Kidney epithelial cell (primary cell): ENCODE measurements around the gene NT5C3A. TPM values are rescaled to one million over a fixed set of nuclear protein-coding genes. Genes with fewer than 3 reads are reported as not detected.

Source experiments
- DNase-seq: peaks from one replicate; pipeline ENCODE4 v3.0.0-alpha.2; 2010; ENCODE audit warnings: low read depth
- H3K27me3 ChIP-seq: 2 replicates; pipeline ENCODE4 v1.6.0; 2011; ENCODE audit warnings: low read length; ENCODE audit not compliant: control insufficient read depth, insufficient read depth
- H3K36me3 ChIP-seq: 2 replicates; pipeline ENCODE4 v1.5.1; 2011; ENCODE audit warnings: low read length; ENCODE audit not compliant: control insufficient read depth, insufficient read depth
- H3K4me3 ChIP-seq: 2 replicates; pipeline ENCODE4 v1.5.1; 2011; ENCODE audit warnings: low read depth, mild to moderate bottlenecking, control low read depth, low read length
- total RNA-seq: library from RNA; depleted of rRNA; stranded (reverse); fragments of >200 nt; gene quantifications from 2 replicates; pipeline ENCODE4 v1.2.3, GENCODE V29; 2015
- TF ChIP-seq, protein P1 (sequence below): IDR thresholded peaks from 2 replicates; pipeline ENCODE4 v1.5.1; 2011; ENCODE audit warnings: mild to moderate bottlenecking, moderate library complexity, low read length, control low read depth, inconsistent platforms; ENCODE audit not compliant: insufficient read depth, poor library complexity, severe bottlenecking

Gene NT5C3A
- total RNA-seq, 1 donor from 2014 or later, result 20.7 TPM

- TF ChIP-seq, protein P1, sequence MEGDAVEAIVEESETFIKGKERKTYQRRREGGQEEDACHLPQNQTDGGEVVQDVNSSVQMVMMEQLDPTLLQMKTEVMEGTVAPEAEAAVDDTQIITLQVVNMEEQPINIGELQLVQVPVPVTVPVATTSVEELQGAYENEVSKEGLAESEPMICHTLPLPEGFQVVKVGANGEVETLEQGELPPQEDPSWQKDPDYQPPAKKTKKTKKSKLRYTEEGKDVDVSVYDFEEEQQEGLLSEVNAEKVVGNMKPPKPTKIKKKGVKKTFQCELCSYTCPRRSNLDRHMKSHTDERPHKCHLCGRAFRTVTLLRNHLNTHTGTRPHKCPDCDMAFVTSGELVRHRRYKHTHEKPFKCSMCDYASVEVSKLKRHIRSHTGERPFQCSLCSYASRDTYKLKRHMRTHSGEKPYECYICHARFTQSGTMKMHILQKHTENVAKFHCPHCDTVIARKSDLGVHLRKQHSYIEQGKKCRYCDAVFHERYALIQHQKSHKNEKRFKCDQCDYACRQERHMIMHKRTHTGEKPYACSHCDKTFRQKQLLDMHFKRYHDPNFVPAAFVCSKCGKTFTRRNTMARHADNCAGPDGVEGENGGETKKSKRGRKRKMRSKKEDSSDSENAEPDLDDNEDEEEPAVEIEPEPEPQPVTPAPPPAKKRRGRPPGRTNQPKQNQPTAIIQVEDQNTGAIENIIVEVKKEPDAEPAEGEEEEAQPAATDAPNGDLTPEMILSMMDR, result no peak
- Histone ChIP-seq H3K36me3 (no peaks in the 10 kb centered on the region), H3K27me3 (no peaks in the 10 kb centered on the region), H3K4me3 (no peak overlapping the region)
- DNase-seq, result no peak
Measured at GRCh38 chr7:33043501-33044400, 18.8 kb downstream of the NT5C3A start.

DNA sequence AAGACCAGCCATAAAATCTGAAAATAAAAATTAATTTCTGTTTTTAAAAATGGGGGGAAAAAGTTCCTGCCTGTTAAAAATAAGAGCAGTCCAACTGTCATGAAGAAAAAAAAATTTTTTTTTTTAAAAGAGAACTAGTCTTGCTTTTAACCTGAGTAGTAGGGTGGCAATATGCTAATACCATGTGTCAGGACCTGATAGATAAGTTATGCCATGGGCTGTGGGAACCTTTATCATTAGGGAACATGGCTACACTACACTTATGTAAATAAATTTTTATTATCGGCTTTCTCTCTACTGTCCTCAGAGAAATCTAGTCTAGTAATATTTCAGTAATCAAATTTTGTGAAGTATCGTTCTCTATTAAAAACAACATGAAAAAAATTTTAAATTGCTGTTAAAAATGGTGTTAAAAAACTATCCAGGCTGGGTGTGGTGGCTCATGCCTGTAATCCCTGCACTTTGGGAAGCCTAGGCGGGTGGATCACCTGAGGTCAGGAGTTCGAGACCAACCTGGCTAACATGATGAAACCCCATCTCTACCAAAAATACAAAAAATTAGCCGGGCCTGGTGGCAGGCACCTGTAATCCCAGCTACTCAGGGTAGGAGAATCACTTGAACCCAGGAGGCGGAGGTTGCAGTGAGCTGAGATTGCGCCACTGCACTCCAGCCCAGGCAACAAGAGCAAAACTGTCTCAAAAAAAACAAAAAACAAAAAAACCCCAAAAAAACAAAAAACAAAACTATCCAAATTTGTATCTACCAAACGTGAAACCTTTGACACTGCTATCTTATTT is 20.7 kb downstream of the NT5C3A start:
- Histone ChIP-seq H3K27me3 (no peaks in the 10 kb centered on the region), H3K4me3 (no peak overlapping the region), H3K36me3 (no peaks in the 10 kb centered on the region)
- TF ChIP-seq, protein P1, result no peak
- DNase-seq, result no peak

DNA sequence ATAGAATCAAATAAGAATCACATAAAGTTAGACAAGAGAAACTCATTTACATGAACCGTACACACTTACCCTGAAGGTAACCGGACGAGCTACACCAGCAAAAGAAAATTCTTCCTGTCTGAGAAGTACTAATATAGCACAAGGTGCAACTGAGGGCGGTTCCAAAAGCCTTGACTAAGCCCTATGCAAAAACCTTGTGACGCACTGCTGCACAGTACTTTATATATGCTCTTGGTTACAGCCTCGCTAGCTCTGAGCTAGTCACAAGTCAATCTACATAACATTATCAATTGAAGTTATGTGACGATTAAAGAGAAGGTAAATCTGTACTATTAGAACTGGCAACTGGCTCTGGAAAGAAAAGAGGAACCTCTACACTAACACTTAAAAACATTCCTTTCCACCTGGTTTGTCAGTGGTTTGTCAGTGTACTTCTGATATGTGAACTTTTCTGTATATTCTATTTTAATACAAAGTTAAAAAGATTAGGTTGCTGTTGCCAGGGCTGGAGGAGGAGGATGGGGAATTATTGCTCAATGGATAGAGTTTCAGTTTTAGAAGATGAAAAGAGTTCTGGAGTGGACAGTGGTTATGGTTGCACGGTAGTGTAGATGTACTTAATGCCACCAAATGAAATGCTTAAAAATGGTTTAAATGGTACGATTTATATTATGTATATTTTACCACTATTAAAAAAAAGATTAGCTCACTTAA is 21.6 kb downstream of the NT5C3A start:
- DNase-seq, result peak; percentile 25
- H3K36me3 ChIP-seq, result no peaks in the 10 kb centered on the region
- H3K27me3 ChIP-seq, result no peaks in the 10 kb centered on the region
- TF ChIP-seq, protein P1, result no peak
- H3K4me3 ChIP-seq, result no peak overlapping the region

- no peaks in the 10 kb centered on the region for H3K36me3 ChIP-seq
- H3K4me3 ChIP-seq, result no peak overlapping the region
- TF ChIP-seq, protein P1, result no peak
- no peaks in the 10 kb centered on the region for H3K27me3 ChIP-seq
- DNase-seq, result no peak
Measured at GRCh38 chr7:33039903-33040292, 22.7 kb downstream of the NT5C3A start.

DNA sequence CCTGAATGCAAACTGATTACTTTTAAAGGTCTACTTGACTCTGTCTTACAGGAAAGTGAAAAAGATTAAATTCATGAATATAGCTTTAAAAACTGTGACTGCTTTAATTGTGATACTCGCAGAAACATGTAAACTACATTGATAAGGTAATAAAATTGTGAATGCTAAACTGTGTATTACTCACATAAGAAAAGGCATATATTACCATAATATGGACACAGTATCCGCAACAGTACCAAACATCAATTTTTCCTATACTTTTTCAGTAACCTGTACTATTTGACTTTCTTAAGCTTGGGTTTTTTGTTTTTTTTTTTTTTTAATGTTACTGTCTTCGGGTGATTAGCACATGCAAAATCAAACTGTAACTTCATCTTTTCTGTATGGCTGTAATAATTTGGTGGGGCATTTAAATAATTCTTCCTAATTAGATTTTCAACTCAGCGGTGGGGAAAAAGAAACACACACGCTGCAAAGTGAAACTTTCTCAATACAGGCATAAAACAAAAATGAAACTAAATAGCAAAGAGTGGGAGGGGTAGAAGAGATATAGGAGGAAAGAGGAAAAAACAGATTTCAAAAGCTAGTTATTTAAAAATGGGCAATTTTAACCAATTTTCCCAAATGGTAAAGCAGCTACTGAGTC is 23.2 kb downstream of the NT5C3A start:
- TF ChIP-seq, protein P1, result no peak
- no peaks in the 10 kb centered on the region for H3K36me3 ChIP-seq
- H3K4me3 ChIP-seq, result peak overlapping the region; percentile 10
- H3K27me3 ChIP-seq, result no peaks in the 10 kb centered on the region
- DNase-seq, result no peak
